Ectodermal cell (in vitro differentiated cells): Measurements from ENCODE around the gene SERBP1.

Experiments
- H3K27ac ChIP-seq: 2 replicates; pipeline ENCODE4 v1.7.0; 2013; ENCODE audit warnings: mild to moderate bottlenecking, low read depth, low read length; ENCODE audit not compliant: insufficient read depth, poor library complexity, severe bottlenecking
- H3K27me3 ChIP-seq: 2 replicates; pipeline ENCODE4 v1.7.0; 2013; ENCODE audit warnings: mild to moderate bottlenecking, low read length; ENCODE audit not compliant: insufficient read depth, control insufficient read depth, poor library complexity, severe bottlenecking
- H3K36me3 ChIP-seq: one replicate; pipeline ENCODE4 v1.7.0; 2013; ENCODE audit warnings: low read length; ENCODE audit not compliant: control insufficient read depth, insufficient read depth
- H3K4me1 ChIP-seq: one replicate; pipeline ENCODE4 v1.7.0; 2013; ENCODE audit warnings: low read length; ENCODE audit not compliant: control insufficient read depth, insufficient read depth
- H3K4me3 ChIP-seq: 2 replicates; pipeline ENCODE4 v1.7.0; 2013; ENCODE audit warnings: low read depth, low read length, control low read depth; ENCODE audit not compliant: insufficient read depth
- H3K9me3 ChIP-seq: 2 replicates; pipeline ENCODE4 v1.7.0; 2013; ENCODE audit warnings: mild to moderate bottlenecking, low read length, moderate library complexity; ENCODE audit not compliant: control insufficient read depth
- whole genome bisulfite sequencing, 2 experiments: methylation state at CpG; one replicate each; pipeline ENCODE4 v1.1.7; 2013; ENCODE audit warnings: missing lambda C conversion rate in 2 of 2; 5-methylcytosine and 5-hydroxymethylcytosine counted together

The SERBP1 gene

GRCh38 chr1:67441183-67441582 is 11.0 kb upstream of the SERBP1 start:
- Histone ChIP-seq H3K9me3 (no peaks in the 10 kb centered on the region), H3K27ac (no peak overlapping the region), H3K4me1 (no peaks in the 10 kb centered on the region), H3K27me3 (no peaks in the 10 kb centered on the region), H3K36me3 (no peaks in the 10 kb centered on the region), H3K4me3 (no peak overlapping the region)
- 57 to 61% methylated on average over 3 of the region's 3 CpGs for WGBS, 2 experiments

GRCh38 chr1:67440339-67440738 is 10.1 kb upstream of the SERBP1 start:
- H3K9me3 ChIP-seq, result no peaks in the 10 kb centered on the region
- H3K36me3 ChIP-seq, result no peaks in the 10 kb centered on the region
- no peak overlapping the region for H3K4me3 ChIP-seq
- WGBS, 2 experiments, result 97 to 98% methylated on average over 2 to 3 of the region's 3 CpGs
- H3K27me3 ChIP-seq, result no peaks in the 10 kb centered on the region
- no peak overlapping the region for H3K27ac ChIP-seq
- no peaks in the 10 kb centered on the region for H3K4me1 ChIP-seq

GRCh38 chr1:67439277-67440029 is 9.3 kb upstream of the SERBP1 start:
- H3K4me1 ChIP-seq, result no peaks in the 10 kb centered on the region
- no peak overlapping the region for H3K27ac ChIP-seq
- H3K9me3 ChIP-seq, result no peaks in the 10 kb centered on the region
- 92 to 94% methylated on average over 5 to 6 of the region's 6 CpGs for WGBS, 2 experiments
- no peaks in the 10 kb centered on the region for H3K27me3 ChIP-seq
- H3K36me3 ChIP-seq, result no peaks in the 10 kb centered on the region
- H3K4me3 ChIP-seq, result no peak overlapping the region

- Histone ChIP-seq H3K4me3 (no peak overlapping the region), H3K9me3 (no peaks in the 10 kb centered on the region), H3K4me1 (no peaks in the 10 kb centered on the region), H3K27ac (no peak overlapping the region), H3K27me3 (no peaks in the 10 kb centered on the region), H3K36me3 (no peaks in the 10 kb centered on the region)
- WGBS, 2 experiments, result 86 to 94% methylated on average over 2 of the region's 2 CpGs
These were observed 7.8 kb upstream of the SERBP1 start for GRCh38 chr1:67437961-67438360.

- no peaks in the 10 kb centered on the region for H3K9me3 ChIP-seq
- 95 to 97% methylated on average over 4 of the region's 4 CpGs for WGBS, 2 experiments
- H3K36me3 ChIP-seq, result no peaks in the 10 kb centered on the region
- H3K4me3 ChIP-seq, result no peak overlapping the region
- no peaks in the 10 kb centered on the region for H3K4me1 ChIP-seq
- H3K27me3 ChIP-seq, result no peaks in the 10 kb centered on the region
- H3K27ac ChIP-seq, result no peak overlapping the region
These were observed 6.4 kb upstream of the SERBP1 start for GRCh38 chr1:67436511-67437055.

GRCh38 chr1:67434491-67434890 is 4.3 kb upstream of the SERBP1 start:
- Histone ChIP-seq H3K9me3 (no peaks in the 10 kb centered on the region), H3K4me3 (no peak overlapping the region), H3K27me3 (no peaks in the 10 kb centered on the region), H3K27ac (no peak overlapping the region), H3K4me1 (no peaks in the 10 kb centered on the region), H3K36me3 (no peaks in the 10 kb centered on the region)
- 96% methylated on average over 2 of the region's 2 CpGs; no CpG with 5 or more reads in 1 of the 2 experiments for WGBS, 2 experiments

- no peaks in the 10 kb centered on the region for H3K36me3 ChIP-seq
- H3K4me3 ChIP-seq, result no peak overlapping the region
- no peaks in the 10 kb centered on the region for H3K9me3 ChIP-seq
- no peaks in the 10 kb centered on the region for H3K4me1 ChIP-seq
- no peaks in the 10 kb centered on the region for H3K27me3 ChIP-seq
- H3K27ac ChIP-seq, result no peak overlapping the region
- WGBS, 2 experiments, result 60 to 100% methylated on average over 1 of the region's 2 CpGs
These were observed 3.6 kb upstream of the SERBP1 start for GRCh38 chr1:67433837-67434236.

GRCh38 chr1:67432745-67433144 is 2.5 kb upstream of the SERBP1 start:
- Histone ChIP-seq H3K9me3 (no peaks in the 10 kb centered on the region), H3K36me3 (no peaks in the 10 kb centered on the region), H3K4me3 (no peak overlapping the region), H3K27me3 (no peaks in the 10 kb centered on the region), H3K4me1 (no peaks in the 10 kb centered on the region), H3K27ac (no peak overlapping the region)
- 88 to 100% methylated on average over 1 of the region's 1 CpG for WGBS, 2 experiments

GRCh38 chr1:67431869-67432578 is 1.8 kb upstream of the SERBP1 start:
- WGBS, 2 experiments, result 47 to 56% methylated on average over 3 to 7 of the region's 8 CpGs
- no peaks in the 10 kb centered on the region for H3K9me3 ChIP-seq
- no peaks in the 10 kb centered on the region for H3K27me3 ChIP-seq
- H3K4me3 ChIP-seq, result no peak overlapping the region
- no peak overlapping the region for H3K27ac ChIP-seq
- no peaks in the 10 kb centered on the region for H3K36me3 ChIP-seq
- no peaks in the 10 kb centered on the region for H3K4me1 ChIP-seq

GRCh38 chr1:67431156-67431765 is 1.1 kb upstream of the SERBP1 start:
- H3K9me3 ChIP-seq, result no peaks in the 10 kb centered on the region
- H3K27me3 ChIP-seq, result no peaks in the 10 kb centered on the region
- 34 to 39% methylated on average over 9 to 11 of the region's 12 CpGs for WGBS, 2 experiments
- no peak overlapping the region for H3K27ac ChIP-seq
- no peaks in the 10 kb centered on the region for H3K4me1 ChIP-seq
- no peaks in the 10 kb centered on the region for H3K36me3 ChIP-seq
- peak overlapping the region; percentile 89 for H3K4me3 ChIP-seq
